Measurements from ENCODE around the gene PKN1.
"Not testable (repeated sequence)": the region's sequence is repeated elsewhere in the genome, so short reads cannot be mapped to it uniquely, and the experiment has no call there.

DNA sequence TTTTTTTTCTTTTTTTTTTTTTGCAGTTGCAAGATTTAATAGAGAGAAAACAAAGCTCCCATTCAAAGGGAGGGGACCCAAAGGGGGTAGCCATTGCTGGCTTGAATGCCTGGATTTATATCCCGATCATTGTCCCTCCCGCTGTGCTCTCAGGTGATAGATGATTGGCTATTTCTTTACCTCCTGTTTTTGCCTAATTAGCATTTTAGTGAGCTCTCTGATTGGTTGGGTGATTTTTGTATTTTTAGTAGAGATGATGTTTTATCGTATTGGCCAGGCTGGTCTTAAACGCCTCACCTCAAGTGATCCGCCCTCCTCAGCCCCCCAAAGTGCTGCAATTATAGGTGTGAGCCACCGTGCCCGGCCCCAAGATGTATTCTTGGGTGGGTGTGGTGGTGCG is 71.5 kb downstream of the PKN1 start:
- not testable (repeated sequence) for TF ChIP-seq POLR2A (IDR thresholded peaks at IDR 0.05; ENCODE audit: insufficient read depth in 1 of 2, low read depth in 2 of 2, low read length in 2 of 2); MAFG (CRISPR knock-in tag; IDR thresholded peaks at IDR 0.05); MEF2D (CRISPR knock-in tag; IDR thresholded peaks at IDR 0.05); SP4 (CRISPR knock-in tag; IDR thresholded peaks at IDR 0.05); ZSCAN25 (CRISPR knock-in tag; IDR thresholded peaks at IDR 0.05); ARID2 (CRISPR knock-in tag; IDR thresholded peaks at IDR 0.05; ENCODE audit: borderline replicate concordance); ZSCAN30 (CRISPR knock-in tag; IDR thresholded peaks at IDR 0.05); ZNF143 (CRISPR knock-in tag; IDR thresholded peaks at IDR 0.05)
- TF ChIP-seq, protein P1, sequence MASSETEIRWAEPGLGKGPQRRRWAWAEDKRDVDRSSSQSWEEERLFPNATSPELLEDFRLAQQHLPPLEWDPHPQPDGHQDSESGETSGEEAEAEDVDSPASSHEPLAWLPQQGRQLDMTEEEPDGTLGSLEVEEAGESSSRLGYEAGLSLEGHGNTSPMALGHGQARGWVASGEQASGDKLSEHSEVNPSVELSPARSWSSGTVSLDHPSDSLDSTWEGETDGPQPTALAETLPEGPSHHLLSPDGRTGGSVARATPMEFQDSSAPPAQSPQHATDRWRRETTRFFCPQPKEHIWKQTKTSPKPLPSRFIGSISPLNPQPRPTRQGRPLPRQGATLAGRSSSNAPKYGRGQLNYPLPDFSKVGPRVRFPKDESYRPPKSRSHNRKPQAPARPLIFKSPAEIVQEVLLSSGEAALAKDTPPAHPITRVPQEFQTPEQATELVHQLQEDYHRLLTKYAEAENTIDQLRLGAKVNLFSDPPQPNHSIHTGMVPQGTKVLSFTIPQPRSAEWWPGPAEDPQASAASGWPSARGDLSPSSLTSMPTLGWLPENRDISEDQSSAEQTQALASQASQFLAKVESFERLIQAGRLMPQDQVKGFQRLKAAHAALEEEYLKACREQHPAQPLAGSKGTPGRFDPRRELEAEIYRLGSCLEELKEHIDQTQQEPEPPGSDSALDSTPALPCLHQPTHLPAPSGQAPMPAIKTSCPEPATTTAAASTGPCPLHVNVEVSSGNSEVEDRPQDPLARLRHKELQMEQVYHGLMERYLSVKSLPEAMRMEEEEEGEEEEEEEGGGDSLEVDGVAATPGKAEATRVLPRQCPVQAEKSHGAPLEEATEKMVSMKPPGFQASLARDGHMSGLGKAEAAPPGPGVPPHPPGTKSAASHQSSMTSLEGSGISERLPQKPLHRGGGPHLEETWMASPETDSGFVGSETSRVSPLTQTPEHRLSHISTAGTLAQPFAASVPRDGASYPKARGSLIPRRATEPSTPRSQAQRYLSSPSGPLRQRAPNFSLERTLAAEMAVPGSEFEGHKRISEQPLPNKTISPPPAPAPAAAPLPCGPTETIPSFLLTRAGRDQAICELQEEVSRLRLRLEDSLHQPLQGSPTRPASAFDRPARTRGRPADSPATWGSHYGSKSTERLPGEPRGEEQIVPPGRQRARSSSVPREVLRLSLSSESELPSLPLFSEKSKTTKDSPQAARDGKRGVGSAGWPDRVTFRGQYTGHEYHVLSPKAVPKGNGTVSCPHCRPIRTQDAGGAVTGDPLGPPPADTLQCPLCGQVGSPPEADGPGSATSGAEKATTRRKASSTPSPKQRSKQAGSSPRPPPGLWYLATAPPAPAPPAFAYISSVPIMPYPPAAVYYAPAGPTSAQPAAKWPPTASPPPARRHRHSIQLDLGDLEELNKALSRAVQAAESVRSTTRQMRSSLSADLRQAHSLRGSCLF (CRISPR knock-in tag; IDR thresholded peaks at IDR 0.05; ENCODE audit: borderline replicate concordance): not testable (repeated sequence)
- TF ChIP-seq, protein P2, sequence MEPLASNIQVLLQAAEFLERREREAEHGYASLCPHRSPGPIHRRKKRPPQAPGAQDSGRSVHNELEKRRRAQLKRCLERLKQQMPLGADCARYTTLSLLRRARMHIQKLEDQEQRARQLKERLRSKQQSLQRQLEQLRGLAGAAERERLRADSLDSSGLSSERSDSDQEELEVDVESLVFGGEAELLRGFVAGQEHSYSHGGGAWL (CRISPR knock-in tag; IDR thresholded peaks at IDR 0.05): not testable (repeated sequence)
- TF ChIP-seq, protein P3, sequence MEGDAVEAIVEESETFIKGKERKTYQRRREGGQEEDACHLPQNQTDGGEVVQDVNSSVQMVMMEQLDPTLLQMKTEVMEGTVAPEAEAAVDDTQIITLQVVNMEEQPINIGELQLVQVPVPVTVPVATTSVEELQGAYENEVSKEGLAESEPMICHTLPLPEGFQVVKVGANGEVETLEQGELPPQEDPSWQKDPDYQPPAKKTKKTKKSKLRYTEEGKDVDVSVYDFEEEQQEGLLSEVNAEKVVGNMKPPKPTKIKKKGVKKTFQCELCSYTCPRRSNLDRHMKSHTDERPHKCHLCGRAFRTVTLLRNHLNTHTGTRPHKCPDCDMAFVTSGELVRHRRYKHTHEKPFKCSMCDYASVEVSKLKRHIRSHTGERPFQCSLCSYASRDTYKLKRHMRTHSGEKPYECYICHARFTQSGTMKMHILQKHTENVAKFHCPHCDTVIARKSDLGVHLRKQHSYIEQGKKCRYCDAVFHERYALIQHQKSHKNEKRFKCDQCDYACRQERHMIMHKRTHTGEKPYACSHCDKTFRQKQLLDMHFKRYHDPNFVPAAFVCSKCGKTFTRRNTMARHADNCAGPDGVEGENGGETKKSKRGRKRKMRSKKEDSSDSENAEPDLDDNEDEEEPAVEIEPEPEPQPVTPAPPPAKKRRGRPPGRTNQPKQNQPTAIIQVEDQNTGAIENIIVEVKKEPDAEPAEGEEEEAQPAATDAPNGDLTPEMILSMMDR (CRISPR knock-in tag; IDR thresholded peaks at IDR 0.05): not testable (repeated sequence)
- TF ChIP-seq, protein P4, sequence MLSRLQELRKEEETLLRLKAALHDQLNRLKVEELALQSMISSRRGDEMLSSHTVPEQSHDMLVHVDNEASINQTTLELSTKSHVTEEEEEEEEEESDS (CRISPR knock-in tag; IDR thresholded peaks at IDR 0.05; ENCODE audit: borderline replicate concordance): not testable (repeated sequence)
- TF ChIP-seq, protein P5, sequence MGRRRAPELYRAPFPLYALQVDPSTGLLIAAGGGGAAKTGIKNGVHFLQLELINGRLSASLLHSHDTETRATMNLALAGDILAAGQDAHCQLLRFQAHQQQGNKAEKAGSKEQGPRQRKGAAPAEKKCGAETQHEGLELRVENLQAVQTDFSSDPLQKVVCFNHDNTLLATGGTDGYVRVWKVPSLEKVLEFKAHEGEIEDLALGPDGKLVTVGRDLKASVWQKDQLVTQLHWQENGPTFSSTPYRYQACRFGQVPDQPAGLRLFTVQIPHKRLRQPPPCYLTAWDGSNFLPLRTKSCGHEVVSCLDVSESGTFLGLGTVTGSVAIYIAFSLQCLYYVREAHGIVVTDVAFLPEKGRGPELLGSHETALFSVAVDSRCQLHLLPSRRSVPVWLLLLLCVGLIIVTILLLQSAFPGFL (CRISPR knock-in tag; IDR thresholded peaks at IDR 0.05): not testable (repeated sequence)

Measured in HepG2 (cell line).